PC-9 (cell line): ENCODE measurements around the gene ELMOD2. TPM values are rescaled to one million over a fixed set of nuclear protein-coding genes. Genes with fewer than 3 reads are reported as not detected.

ENCODE experiments used
- BruUV-seq: library from RNA; stranded (reverse); fragments of 400-500 nt; replicated peaks from 2 replicates; lab custom pipeline; 2021; lab: Mats Ljungman, UMichigan
- CTCF ChIA-PET: fragments of 300-600 bp; sonication (Branson Sonifier 250); formaldehyde crosslinking; loops from one replicate; lab custom pipeline; 2022; ENCODE audit warnings: antibody characterized with exemption; lab: Charles Lee
- POLR2A ChIA-PET: fragments of 300-600 bp; sonication (Branson Sonifier 250); formaldehyde crosslinking; loops from one replicate; lab custom pipeline; 2022; ENCODE audit warnings: antibody characterized with exemption; ENCODE audit not compliant: unreplicated experiment; lab: Charles Lee
- DNase-seq, 2 experiments: peaks; one replicate each; pipeline versions ENCODE4 v3.0.0 to v3.0.0-alpha.2; 2015 to 2022; ENCODE audit warnings: mixed read lengths in 1 of 2
- H2AFZ ChIP-seq: fragments of 200-600 bp; sonication (generic); 2 replicates; pipeline ENCODE4 v1.8.1; 2017; ENCODE audit warnings: antibody characterized with exemption
- H3F3A ChIP-seq: fragments of 200-600 bp; sonication (generic); 2 replicates; pipeline ENCODE4 v1.8.1; 2017; ENCODE audit warnings: antibody characterized with exemption, mild to moderate bottlenecking, low read depth; ENCODE audit not compliant: insufficient read depth
- H3K27ac ChIP-seq: fragments of 200-600 bp; sonication (generic); 2 replicates; pipeline ENCODE4 v1.6.1; 2016; ENCODE audit warnings: mixed run types
- H3K27me3 ChIP-seq: fragments of 200-600 bp; sonication (generic); 2 replicates; pipeline ENCODE4 v1.6.1; 2016; ENCODE audit warnings: low read depth, mixed run types; ENCODE audit not compliant: insufficient read depth
- H3K36me3 ChIP-seq: fragments of 200-600 bp; sonication (generic); 2 replicates; pipeline ENCODE4 v1.6.1; 2016; ENCODE audit warnings: low read depth, mixed run types
- H3K4me1 ChIP-seq: fragments of 200-600 bp; sonication (generic); replicated peaks from 2 replicates; pipeline ENCODE4 v1.6.1; 2016; ENCODE audit warnings: mixed run types; ENCODE audit not compliant: insufficient read depth
- H3K4me2 ChIP-seq: fragments of 200-600 bp; sonication (generic); 2 replicates; pipeline ENCODE4 v1.6.1; 2017; ENCODE audit warnings: mixed run types
- H3K4me3 ChIP-seq: fragments of 200-600 bp; sonication (generic); 2 replicates; pipeline ENCODE4 v1.6.1; 2016; ENCODE audit warnings: mixed run types
- H3K79me2 ChIP-seq: fragments of 200-600 bp; sonication (generic); 2 replicates; pipeline ENCODE4 v1.6.1; 2017; ENCODE audit warnings: low read depth, mixed run types
- H3K9me2 ChIP-seq: fragments of 200-600 bp; sonication (generic); 2 replicates; pipeline ENCODE4 v1.8.1; 2017; ENCODE audit warnings: mild to moderate bottlenecking; ENCODE audit not compliant: insufficient read depth
- H3K9me3 ChIP-seq: fragments of 200-600 bp; sonication (generic); 2 replicates; pipeline ENCODE4 v1.8.1; 2016; ENCODE audit warnings: low read depth; ENCODE audit not compliant: insufficient read depth
- H4K20me1 ChIP-seq: fragments of 200-600 bp; sonication (generic); 2 replicates; pipeline ENCODE4 v1.8.1; 2017; ENCODE audit not compliant: insufficient read depth
- CTCF ChIP-seq: fragments of 200-600 bp; sonication (generic); conservative IDR thresholded peaks from 2 replicates; pipeline ENCODE4 v1.6.1; 2017; ENCODE audit warnings: mixed run types, antibody characterized with exemption, mild to moderate bottlenecking, moderate library complexity
- EZH2 ChIP-seq: fragments of 200-600 bp; sonication (generic); IDR thresholded peaks from 2 replicates; pipeline ENCODE4 v1.8.0; 2017; ENCODE audit warnings: antibody characterized with exemption, low read depth
- intact Hi-C: fragments of 100-400 bp; cut with micrococcal nuclease; formaldehyde crosslinking; loops from one replicate; pipeline ENCODE4 v1.10.0; 2022; ENCODE audit not compliant: unreplicated experiment
- total RNA-seq: library from RNA; stranded (reverse); gene quantifications from 2 replicates; pipeline ENCODE4 v1.2.3, GENCODE V29; 2021

ELMOD2 gene
- total RNA-seq, 1 experiment from 2014 or later: 29.9 TPM

GRCh38 chr4:140556372-140557085 lies 32.6 kb downstream of the ELMOD2 start:
- Histone ChIP-seq H3K36me3 (no peaks in the 10 kb centered on the region), H2AFZ (no peak overlapping the region), H3K4me3 (no peak overlapping the region), H3K9me2 (no peaks in the 10 kb centered on the region), H3K4me1 (no peaks in the 10 kb centered on the region), H3K27ac (no peak overlapping the region), H3K9me3 (no peaks in the 10 kb centered on the region), H3K4me2 (no peak overlapping the region), H3K79me2 (no peaks in the 10 kb centered on the region), H3F3A (no peaks in the 10 kb centered on the region), H3K27me3 (no peaks in the 10 kb centered on the region), H4K20me1 (no peaks in the 10 kb centered on the region)
- CTCF ChIA-PET: no interaction called here
- POLR2A ChIA-PET: no interaction called here
- DNase-seq: no peak
- intact Hi-C loops: no loop called here
- TF ChIP-seq EZH2 (no peak), CTCF (no peak)
- BruUV-seq: no TSS peak

GRCh38 chr4:140557831-140558435 lies 34.0 kb downstream of the ELMOD2 start:
- Histone ChIP-seq H3K79me2 (no peaks in the 10 kb centered on the region), H3K36me3 (no peaks in the 10 kb centered on the region), H2AFZ (no peak overlapping the region), H3F3A (no peaks in the 10 kb centered on the region), H3K4me2 (no peak overlapping the region), H3K27me3 (no peaks in the 10 kb centered on the region), H4K20me1 (no peaks in the 10 kb centered on the region), H3K4me1 (no peaks in the 10 kb centered on the region), H3K9me3 (no peaks in the 10 kb centered on the region), H3K9me2 (no peaks in the 10 kb centered on the region), H3K4me3 (no peak overlapping the region), H3K27ac (no peak overlapping the region)
- DNase-seq: no peak
- no TSS peak for BruUV-seq
- TF ChIP-seq CTCF: no peak
- CTCF ChIA-PET: no interaction called here
- intact Hi-C loops: no loop called here
- POLR2A ChIA-PET: no interaction called here

GRCh38 chr4:140559696-140560095 lies 35.7 kb downstream of the ELMOD2 start:
- Histone ChIP-seq H4K20me1 (no peaks in the 10 kb centered on the region), H3K9me2 (no peaks in the 10 kb centered on the region), H3K36me3 (no peaks in the 10 kb centered on the region), H3F3A (no peaks in the 10 kb centered on the region), H2AFZ (no peak overlapping the region), H3K4me2 (no peak overlapping the region), H3K4me1 (no peaks in the 10 kb centered on the region), H3K27me3 (no peaks in the 10 kb centered on the region), H3K27ac (no peak overlapping the region), H3K9me3 (no peaks in the 10 kb centered on the region), H3K4me3 (no peak overlapping the region), H3K79me2 (no peaks in the 10 kb centered on the region)
- intact Hi-C loops: no loop called here
- BruUV-seq: no TSS peak
- ChIA-PET CTCF (interaction anchor here (0.6 kb wide), 1 partner anchor 45 kb away, joined by 5 read pairs; no protein-coding TSS in a partner anchor), POLR2A (no interaction called here)
- DNase-seq: no peak
- TF ChIP-seq CTCF (no peak), EZH2 (no peak)
